Panc1 (cell line): Measurements from ENCODE around the gene TRERF1. TPM values are rescaled to one million over a fixed set of nuclear protein-coding genes. Genes with fewer than 3 reads are reported as not detected.

Experiments
- ATAC-seq: fragments of 200-7000 bp; cut with Tn5 transposase; 2 replicates; pipeline ENCODE4 v1.9.1; 2020; ENCODE audit warnings: mild to moderate bottlenecking, moderate library complexity
- BruUV-seq: library from RNA; stranded (reverse); fragments of 400-500 nt; replicated peaks from 2 replicates; lab custom pipeline; 2021; lab: Mats Ljungman, UMichigan
- CTCF ChIA-PET: fragments of 300-600 bp; sonication (Branson Sonifier 250); formaldehyde crosslinking; loops from one replicate; lab custom pipeline; 2022; ENCODE audit warnings: antibody characterized with exemption; lab: Charles Lee
- POLR2A ChIA-PET: fragments of 300-600 bp; sonication (Branson Sonifier 250); formaldehyde crosslinking; loops from one replicate; lab custom pipeline; 2022; ENCODE audit warnings: antibody characterized with exemption; lab: Charles Lee
- DNase-seq: peaks from one replicate; pipeline ENCODE4 v3.0.0-alpha.2; 2010; ENCODE audit warnings: low read depth, low spot score
- H3K27ac ChIP-seq: 2 replicates; pipeline ENCODE4 v1.5.1; 2011; ENCODE audit warnings: mild to moderate bottlenecking, low read length, inconsistent platforms
- H3K27me3 ChIP-seq: fragments of 200-500 bp; sonication (Bioruptor generic); 2 replicates; pipeline ENCODE4 v1.6.0; 2014; ENCODE audit warnings: low read length, inconsistent platforms; ENCODE audit not compliant: control insufficient read depth, insufficient read depth
- H3K36me3 ChIP-seq: fragments of 200-500 bp; sonication (Bioruptor generic); 2 replicates; pipeline ENCODE4 v1.5.1; 2014; ENCODE audit warnings: inconsistent platforms, mild to moderate bottlenecking, low read length, moderate library complexity; ENCODE audit not compliant: control insufficient read depth, insufficient read depth
- H3K4me1 ChIP-seq: 2 replicates; pipeline ENCODE4 v1.5.1; 2011; ENCODE audit warnings: inconsistent platforms, mild to moderate bottlenecking, low read length, moderate library complexity; ENCODE audit not compliant: control insufficient read depth, insufficient read depth
- H3K4me3 ChIP-seq, 2 experiments: 2 replicates each; pipeline ENCODE4 v1.5.1; 2011 to 2012; ENCODE audit warnings: low read depth in 2 of 2, low read length in 2 of 2, mild to moderate bottlenecking in 2 of 2, inconsistent platforms in 1 of 2, moderate library complexity in 1 of 2
- H3K9me3 ChIP-seq: fragments of 200-500 bp; sonication (Bioruptor generic); 2 replicates; pipeline ENCODE4 v1.5.1; 2014; ENCODE audit warnings: low read depth, mild to moderate bottlenecking, inconsistent platforms, low read length, moderate library complexity; ENCODE audit not compliant: control insufficient read depth, insufficient read depth
- CTCF ChIP-seq: fragments of 450-650 bp; IDR thresholded peaks from 2 replicates; pipeline ENCODE4 v1.5.1; 2017; ENCODE audit warnings: mild to moderate bottlenecking
- POLR2AphosphoS5 ChIP-seq: IDR thresholded peaks from 2 replicates; pipeline ENCODE4 v1.6.1; 2012; ENCODE audit warnings: mild to moderate bottlenecking, low read depth, low read length, moderate library complexity
- REST ChIP-seq, 2 experiments: IDR thresholded peaks; 2 replicates each; pipeline ENCODE4 v1.6.1; 2011 to 2012; ENCODE audit warnings: low read depth in 2 of 2, control low read depth in 1 of 2, low read length in 1 of 2, mild to moderate bottlenecking in 1 of 2, moderate library complexity in 1 of 2; ENCODE audit not compliant: insufficient read depth in 1 of 2
- SIN3A ChIP-seq: IDR thresholded peaks from 2 replicates; pipeline ENCODE4 v1.6.1; 2012; ENCODE audit warnings: low read depth, mild to moderate bottlenecking, low read length, moderate library complexity, borderline replicate concordance; ENCODE audit not compliant: insufficient read depth
- TCF7L2 ChIP-seq: IDR thresholded peaks from 2 replicates; pipeline ENCODE4 v1.6.1; 2011; ENCODE audit warnings: mild to moderate bottlenecking, low read depth, low read length, inconsistent platforms
- in situ Hi-C: cut with HindIII; loops from 2 replicates; pipeline ENCODE4 v1.10.0; 2016; ENCODE audit warnings: low sequenced_read_pairs, low pct_unique_long_range_greater_than_20kb
- intact Hi-C: fragments of 100-400 bp; cut with micrococcal nuclease; formaldehyde crosslinking; loops from one replicate; pipeline ENCODE4 v1.10.0; 2022; ENCODE audit not compliant: unreplicated experiment
- total RNA-seq: library from RNA; stranded (reverse); gene quantifications from one replicate; pipeline ENCODE4 v1.2.1, GENCODE V29; 2021; ENCODE audit not compliant: unreplicated experiment

Gene TRERF1
- total RNA-seq, 1 experiment from 2014 or later = 30.6 TPM

GRCh38 chr6:42375007-42375635 is 76.6 kb downstream of the TRERF1 start:
- Histone ChIP-seq H3K4me1 (peaks cover 3% of the 10 kb centered on the region), H3K27ac (no peak overlapping the region), H3K4me3 (no peak overlapping the region), H3K9me3 (no peaks in the 10 kb centered on the region), H3K27me3 (no peaks in the 10 kb centered on the region), H3K36me3 (no peaks in the 10 kb centered on the region)
- in situ Hi-C loops = no loop called here
- ChIA-PET POLR2A (interaction anchor here (0.7 kb wide), 1 partner anchor 76 kb away, joined by 3 read pairs; no protein-coding TSS in a partner anchor), CTCF (no interaction called here)
- intact Hi-C loops = no loop called here
- DNase-seq (no peak), ATAC-seq (no peak)
- BruUV-seq = no TSS peak
- TF ChIP-seq SIN3A = no peak
- no peak for TF ChIP-seq REST (IDR thresholded peaks at IDR 0.05; ENCODE audit: insufficient read depth in 1 of 2, low read depth in 2 of 2, low read length in 1 of 2)
- no peak for TF ChIP-seq POLR2AphosphoS5
- TF ChIP-seq TCF7L2 = no peak
- TF ChIP-seq CTCF = no peak

GRCh38 chr6:42374018-42374669 is 77.6 kb downstream of the TRERF1 start:
- no TSS peak for BruUV-seq
- no peaks in the 10 kb centered on the region for H3K27me3 ChIP-seq
- TF ChIP-seq TCF7L2 (no peak), CTCF (no peak), REST (IDR thresholded peaks at IDR 0.05; ENCODE audit: insufficient read depth in 1 of 2, low read depth in 2 of 2, low read length in 1 of 2) (no peak), SIN3A (no peak), POLR2AphosphoS5 (no peak)
- no peaks in the 10 kb centered on the region for H3K36me3 ChIP-seq
- in situ Hi-C loops (no loop called here), intact Hi-C loops (no loop called here)
- no peak for DNase-seq
- H3K4me1 ChIP-seq = peaks cover 9% of the 10 kb centered on the region
- POLR2A ChIA-PET = no interaction called here
- no peak overlapping the region for H3K27ac ChIP-seq
- H3K4me3 ChIP-seq = no peak overlapping the region
- CTCF ChIA-PET = interaction anchor here (0.7 kb wide), 1 partner anchor 190 kb away, joined by 3 read pairs; no protein-coding TSS in a partner anchor
- ATAC-seq = no peak
- H3K9me3 ChIP-seq = no peaks in the 10 kb centered on the region
